HG02763 (cell line): ENCODE measurements around the gene MME.
"Not testable (repeated sequence)": the region's sequence is repeated elsewhere in the genome, so short reads cannot be mapped to it uniquely, and the experiment has no call there.

Experiments used
- ATAC-seq: cut with Tn5 transposase; IDR thresholded peaks from one replicate; pipeline ENCODE4 v1.9.1; 2021; ENCODE audit warnings: mild to moderate bottlenecking, moderate library complexity; ENCODE audit not compliant: unreplicated experiment

Gene MME

GRCh38 chr3:155189478-155189877 lies 109.4 kb downstream of the MME start:
- ATAC-seq = no peak

GRCh38 chr3:155190691-155191090 lies 110.6 kb downstream of the MME start:
- ATAC-seq = no peak

GRCh38 chr3:155192957-155193746 lies 113.0 kb downstream of the MME start:
- no peak for ATAC-seq

- no peak for ATAC-seq
Observed at GRCh38 chr3:155193868-155194267, 113.7 kb downstream of the MME start.

GRCh38 chr3:155194973-155195957 lies 115.1 kb downstream of the MME start:
- no peak for ATAC-seq

GRCh38 chr3:155196131-155197021 lies 116.3 kb downstream of the MME start:
- ATAC-seq = no peak

- ATAC-seq = no peak
Observed at GRCh38 chr3:155197786-155198185, 117.7 kb downstream of the MME start.

- no peak for ATAC-seq
Observed at GRCh38 chr3:155202626-155203025, 122.5 kb downstream of the MME start.

- no peak for ATAC-seq
Observed at GRCh38 chr3:155204851-155205250, 124.7 kb downstream of the MME start.

- ATAC-seq = no peak
Observed at GRCh38 chr3:155208183-155208800, 128.2 kb downstream of the MME start.

GRCh38 chr3:155210736-155211135 lies 130.6 kb downstream of the MME start:
- ATAC-seq = no peak

- no peak for ATAC-seq
Observed at GRCh38 chr3:155211266-155211665, 131.1 kb downstream of the MME start.

- no peak for ATAC-seq
Observed at GRCh38 chr3:155211940-155212339, 131.8 kb downstream of the MME start.

GRCh38 chr3:155216007-155216406 lies 135.9 kb downstream of the MME start:
- not testable (repeated sequence) for ATAC-seq

GRCh38 chr3:155217591-155217990 lies 137.5 kb downstream of the MME start:
- no peak for ATAC-seq

GRCh38 chr3:155218462-155218861 lies 138.3 kb downstream of the MME start:
- ATAC-seq = no peak

- no peak for ATAC-seq
Observed at GRCh38 chr3:155219106-155219505, 139.0 kb downstream of the MME start.

GRCh38 chr3:155225417-155225816 lies 145.3 kb downstream of the MME start:
- no peak for ATAC-seq

- ATAC-seq = no peak
Observed at GRCh38 chr3:155227141-155227540, 147.0 kb downstream of the MME start.

- no peak for ATAC-seq
Observed at GRCh38 chr3:155228676-155229075, 148.6 kb downstream of the MME start.
